Adrenal gland (tissue), 12 donors: ENCODE data around the gene C18orf63. TPM values are rescaled to one million over a fixed set of nuclear protein-coding genes. Genes with fewer than 3 reads are reported as not detected.
A peak's percentile ranks its signal among the peaks of the same experiment; 100 is the strongest.

Source experiments
- DNase-seq, 7 donors: peaks; one replicate each; pipeline ENCODE4 v3.0.0-alpha.2; 2019 to 2020
- H3K27ac ChIP-seq, 5 donors: fragments of 200-600 bp; sonication (generic) in 4 of 5; 1 replicate in 3 of 5; 2 replicates in 2 of 5; pipeline versions ENCODE4 v1.5.1 to v1.8.0; 2016 to 2020; ENCODE audit warnings: mild to moderate bottlenecking in 1 of 5
- H3K27me3 ChIP-seq: fragments of 200-600 bp; 2 replicates; pipeline ENCODE4 v1.8.0; 2021
- H3K36me3 ChIP-seq, 2 donors: fragments of 200-600 bp; replicated peaks in 1 of 2; 1 replicate in 1 of 2; 2 replicates in 1 of 2; pipeline versions ENCODE4 v1.5.1 to v1.8.0; 2018 to 2022
- H3K4me1 ChIP-seq, 2 donors: fragments of 200-600 bp; replicated peaks in 1 of 2; 1 replicate in 1 of 2; 2 replicates in 1 of 2; pipeline versions ENCODE4 v1.5.1 to v1.8.0; 2018 to 2021
- H3K4me3 ChIP-seq, 4 donors: fragments of 200-600 bp; sonication (generic) in 3 of 4; one replicate each; pipeline ENCODE4 v1.5.1; 2016 to 2018
- H3K9me3 ChIP-seq, 3 donors: fragments of 200-600 bp; sonication (generic) in 1 of 3; replicated peaks in 1 of 3; 1 replicate in 2 of 3; 2 replicates in 1 of 3; pipeline versions ENCODE4 v1.5.1 to v1.8.0; 2016 to 2021
- CTCF ChIP-seq, 6 experiments: fragments of 450-650 bp in 4 of 6; fragments of 200-600 bp in 2 of 6; sonication (generic) in 1 of 6; IDR thresholded peaks; 1 replicate in 5 of 6; 2 replicates in 1 of 6; pipeline versions ENCODE4 v1.5.1 to v1.8.0; 2016 to 2021; ENCODE audit warnings: antibody characterized with exemption in 6 of 6, mild to moderate bottlenecking in 2 of 6, moderate library complexity in 1 of 6
- POLR2A ChIP-seq, 2 donors: fragments of 450-650 bp; IDR thresholded peaks; one replicate each; pipeline ENCODE4 v1.6.1; 2017; ENCODE audit warnings: antibody characterized with exemption in 2 of 2, mild to moderate bottlenecking in 2 of 2, moderate library complexity in 1 of 2
- WGBS, 4 donors: extraction: QIAGEN DNeasy Blood & Tissue Kit in 2 of 4; methylation state at CpG; one replicate each; pipeline versions ENCODE4 v1.1.5 to v1.1.7; 2013 to 2017; 5-methylcytosine and 5-hydroxymethylcytosine counted together
- intact Hi-C, 2 donors: fragments of 100-400 bp; cut with DNase I; formaldehyde crosslinking; loops; one replicate each; pipeline versions ENCODE4 v1.14.1 to v1.15.0; 2022 to 2023
- polyA plus RNA-seq, 3 donors: library from polyadenylated mRNA; stranded (reverse); fragments of 200-250 nt in 2 of 3; fragments of 350-450 nt in 1 of 3; fragmentation: Illumina TruSeq in 1 of 3; extraction: RNeasy Lipid Tissue Mini Kit (QIAGEN cat#74804) in 1 of 3; gene quantifications; one replicate each; pipeline ENCODE4 v1.2.3, GENCODE V29; 2013 to 2014
- total RNA-seq, 9 donors: library from RNA; depleted of rRNA in 4 of 9; stranded (reverse); fragments of >200 nt in 4 of 9; fragments of 120-200 nt in 1 of 9; fragmentation: NEBNext Ultra II Directional in 1 of 9; extraction: Animal tissue kit (Norgen Biotek cat#: 25700) in 1 of 9; gene quantifications; one replicate each; pipeline versions ENCODE4 v1.1.0 to v1.2.4, GENCODE V29; 2013 to 2023
- donor health status: healthy with polysubstance abuse.
- donor health status: Bipolar disorder and iron deficiency.
- donor health status: DM: yes; HTN: yes; CAD: no.
- donor health status: DM: no; HTN: no; CAD: no.
- donor health status: DM: no; HTN: no; CAD: no.
- donor health status: DM: yes; HTN: yes; CAD: no.

C18orf63 gene
- total and polyA plus RNA-seq, 12 donors = under 0.01 TPM; not detected in 11

GRCh38 chr18:74353169-74353775 lies 37.6 kb downstream of the C18orf63 start:
- TF ChIP-seq CTCF (IDR thresholded peaks at IDR 0.05) (peak; percentile 34 to 77 (median 68)), POLR2A (IDR thresholded peaks at IDR 0.05) (no peak)
- Histone ChIP-seq H3K27me3 (peaks cover 12% of the 10 kb centered on the region), H3K9me3 (no peaks in the 10 kb centered on the region), H3K4me3 (no peak overlapping the region), H3K27ac (no peak overlapping the region), H3K4me1 (no peaks in the 10 kb centered on the region), H3K36me3 (no peaks in the 10 kb centered on the region)
- intact Hi-C loops = loop anchor here (5.0 to 10.0 kb wide), 3 partner anchors 122 to 199 kb away; partner anchors contain the start of gene CNDP1 (in 1 of the 2)
- DNase-seq = peak; percentile 47 to 85 (median 63)
- 53 to 66% (median 59%) methylated on average over 1 of the region's 1 CpG for WGBS, 4 donors

GRCh38 chr18:74356959-74357358 lies 41.3 kb downstream of the C18orf63 start:
- no peak for DNase-seq
- H3K9me3 ChIP-seq = no peaks in the 10 kb centered on the region
- H3K27ac ChIP-seq = no peak overlapping the region
- 65 to 94% (median 81%) methylated on average over 1 of the region's 1 CpG for WGBS, 4 donors
- intact Hi-C loops = loop anchor here (10.0 kb wide), 2 partner anchors 118 to 178 kb away; partner anchors contain the start of gene CNDP1 (in 1 of the 2)
- H3K36me3 ChIP-seq = no peaks in the 10 kb centered on the region
- peaks cover 12% of the 10 kb centered on the region for H3K27me3 ChIP-seq
- H3K4me3 ChIP-seq = no peak overlapping the region
- TF ChIP-seq POLR2A (IDR thresholded peaks at IDR 0.05) (no peak), CTCF (IDR thresholded peaks at IDR 0.05) (no peak)
- H3K4me1 ChIP-seq = no peaks in the 10 kb centered on the region

- WGBS, 4 donors = 85 to 89% (median 86%) methylated on average over 22 of the region's 22 CpGs
- no peak for DNase-seq
- intact Hi-C loops = loop anchor here in 1 of 2 donors (10.0 kb wide), 1 partner anchor 194 kb away; no protein-coding TSS in a partner anchor
Measured at GRCh38 chr18:74360852-74361655, 45.4 kb downstream of the C18orf63 start.

More at GRCh38 chr18:74360852-74361655, 45.4 kb downstream of the C18orf63 start:
- Histone ChIP-seq H3K9me3 (no peaks in the 10 kb centered on the region), H3K27ac (no peak overlapping the region), H3K4me1 (no peaks in the 10 kb centered on the region), H3K36me3 (no peaks in the 10 kb centered on the region), H3K27me3 (no peaks in the 10 kb centered on the region), H3K4me3 (no peak overlapping the region)
- TF ChIP-seq POLR2A (IDR thresholded peaks at IDR 0.05) (no peak), CTCF (IDR thresholded peaks at IDR 0.05) (no peak)
